GF-D8 (cell line): ENCODE measurements around the gene HAGHL.
"Not testable (repeated sequence)": the region's sequence is repeated elsewhere in the genome, so short reads cannot be mapped to it uniquely, and the experiment has no call there.

ENCODE experiments used
- DNase-seq: peaks from one replicate; lab custom pipeline; 2025; lab: John Stamatoyannopoulos, UW

The HAGHL gene

GRCh38 chr16:689175-689897 is 37.6 kb upstream of the HAGHL start:
- DNase-seq = no peak

GRCh38 chr16:691242-691641 is 35.7 kb upstream of the HAGHL start:
- not testable (repeated sequence) for DNase-seq

- no peak for DNase-seq
Observed at GRCh38 chr16:692356-693108, 34.4 kb upstream of the HAGHL start.

GRCh38 chr16:693364-693763 is 33.5 kb upstream of the HAGHL start:
- no peak for DNase-seq

GRCh38 chr16:693766-694165 is 33.1 kb upstream of the HAGHL start:
- no peak for DNase-seq

- DNase-seq = no peak
Observed at GRCh38 chr16:694187-694862, 32.6 kb upstream of the HAGHL start.

- DNase-seq = no peak
Observed at GRCh38 chr16:694863-695354, 32.0 kb upstream of the HAGHL start.

GRCh38 chr16:695355-696089 is 31.4 kb upstream of the HAGHL start:
- DNase-seq = no peak

- DNase-seq = no peak
Observed at GRCh38 chr16:698911-699671, 27.8 kb upstream of the HAGHL start.

- no peak for DNase-seq
Observed at GRCh38 chr16:700684-701584, 26.0 kb upstream of the HAGHL start.

- DNase-seq = no peak
Observed at GRCh38 chr16:702341-702740, 24.6 kb upstream of the HAGHL start.

- DNase-seq = no peak
Observed at GRCh38 chr16:703406-703805, 23.5 kb upstream of the HAGHL start.

- DNase-seq = no peak
Observed at GRCh38 chr16:704047-704446, 22.9 kb upstream of the HAGHL start.

- DNase-seq = no peak
Observed at GRCh38 chr16:704552-705380, 22.1 kb upstream of the HAGHL start.

- DNase-seq = no peak
Observed at GRCh38 chr16:705431-706188, 21.3 kb upstream of the HAGHL start, which contains the start of gene FBXL16. Gene FBXL16, minus strand, starts transcription at chr16:705801. Its CDS starts 8,396 bp downstream, at chr16:697405.

GRCh38 chr16:706189-707061 is 20.5 kb upstream of the HAGHL start:
- DNase-seq = no peak

GRCh38 chr16:707062-707538 is 19.8 kb upstream of the HAGHL start:
- DNase-seq = no peak
